Stimulated activated CD8-positive, alpha-beta memory T cell treated with anti-CD3 and anti-CD28 coated beads, Interleukin-2, amount 100 ng/mL, for 48 hours (primary cell): ENCODE data around the gene SEMA4F.

Experiments used
- DNase-seq, 2 donors: peaks; one replicate each; pipeline ENCODE4 v3.0.0-alpha.2; 2020; ENCODE audit warnings: low read depth in 2 of 2

The SEMA4F gene

DNA sequence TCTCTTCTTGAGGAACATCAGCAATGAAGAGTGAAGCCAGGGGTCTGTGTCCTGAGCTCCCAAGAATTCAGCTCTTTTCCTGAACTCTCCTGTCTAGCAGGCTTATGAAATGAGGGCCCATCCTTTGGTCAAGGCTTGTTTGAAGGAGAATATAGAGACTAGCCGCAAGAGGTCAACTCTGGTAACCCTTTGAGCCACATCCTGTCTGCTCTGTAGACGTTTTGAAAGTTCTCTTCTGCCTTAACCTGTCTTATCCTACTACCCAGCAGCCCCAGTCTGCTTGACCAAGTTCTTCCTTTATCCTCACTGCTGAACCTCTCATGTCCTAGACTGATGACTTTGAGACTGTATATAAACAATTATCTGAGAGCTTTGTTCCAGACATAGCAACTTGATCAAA, 5.4 kb downstream of the SEMA4F start:
- no peak for DNase-seq

- no peak for DNase-seq
These were observed 14.0 kb downstream of the SEMA4F start for GRCh38 chr2:74668087-74668486.

- no peak for DNase-seq
These were observed 16.2 kb downstream of the SEMA4F start for GRCh38 chr2:74670263-74670662.

GRCh38 chr2:74671479-74671878, 17.4 kb downstream of the SEMA4F start:
- DNase-seq, result no peak

- no peak for DNase-seq
These were observed 19.9 kb downstream of the SEMA4F start for GRCh38 chr2:74673826-74674528.

DNA sequence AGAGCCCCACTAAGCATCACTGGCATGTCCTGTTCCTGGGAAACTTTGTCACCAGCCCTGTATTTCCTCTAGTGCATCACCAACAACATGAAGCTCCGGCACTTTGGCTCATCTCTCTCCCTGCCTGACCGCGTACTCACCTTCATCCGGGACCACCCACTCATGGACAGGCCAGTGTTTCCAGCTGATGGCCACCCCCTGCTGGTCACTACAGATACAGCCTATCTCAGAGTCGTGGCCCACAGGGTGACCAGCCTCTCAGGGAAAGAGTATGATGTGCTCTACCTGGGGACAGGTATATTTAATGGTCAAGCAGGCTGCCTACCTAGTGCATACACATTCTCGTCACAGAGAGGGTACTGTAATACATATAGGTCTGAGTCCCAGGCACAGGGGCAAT, 21.0 kb downstream of the SEMA4F start:
- no peak for DNase-seq

DNA sequence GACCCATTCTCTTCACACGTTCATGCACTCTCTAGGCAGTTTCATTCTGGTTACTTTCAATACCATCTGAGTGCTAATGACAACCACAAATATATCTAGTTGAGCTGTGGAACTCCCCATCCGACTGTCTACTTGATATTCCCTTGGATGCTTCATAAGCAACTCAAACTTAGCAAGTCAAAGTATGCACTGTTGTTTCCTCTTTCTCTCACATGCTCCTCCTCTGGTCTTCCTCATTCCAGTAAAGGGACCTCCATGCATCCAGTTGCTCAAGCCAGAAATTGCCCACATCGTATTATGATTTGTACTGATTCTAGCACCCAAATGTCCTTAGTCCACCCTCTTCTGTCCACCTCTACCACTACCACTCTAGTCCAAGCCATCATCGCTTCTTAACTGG, 22.3 kb downstream of the SEMA4F start:
- DNase-seq, result no peak

- DNase-seq, result no peak
These were observed 25.6 kb downstream of the SEMA4F start for GRCh38 chr2:74679615-74680014.

GRCh38 chr2:74682501-74682900, 28.5 kb downstream of the SEMA4F start:
- no peak for DNase-seq

DNA sequence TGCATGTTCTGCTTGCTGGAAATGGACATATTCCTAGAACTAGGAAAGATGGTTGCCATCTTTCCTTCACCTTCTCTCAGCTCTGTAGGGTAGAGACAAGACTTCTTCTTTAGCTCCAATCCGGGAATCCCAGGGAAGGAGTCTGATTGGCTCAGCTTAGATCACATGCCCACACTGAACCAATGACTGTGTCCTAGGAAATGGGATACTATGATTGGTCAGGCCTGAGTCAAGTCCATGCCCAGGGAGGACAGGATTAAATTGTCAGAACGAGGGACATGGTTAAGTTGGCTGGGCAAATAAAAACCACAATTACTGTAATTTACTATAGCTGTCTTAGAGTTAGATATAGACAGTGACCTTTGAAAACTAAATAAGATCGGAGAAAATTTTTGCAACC, 31.4 kb downstream of the SEMA4F start:
- DNase-seq, result no peak

GRCh38 chr2:74688881-74689280, 34.8 kb downstream of the SEMA4F start:
- DNase-seq, result no peak

DNA sequence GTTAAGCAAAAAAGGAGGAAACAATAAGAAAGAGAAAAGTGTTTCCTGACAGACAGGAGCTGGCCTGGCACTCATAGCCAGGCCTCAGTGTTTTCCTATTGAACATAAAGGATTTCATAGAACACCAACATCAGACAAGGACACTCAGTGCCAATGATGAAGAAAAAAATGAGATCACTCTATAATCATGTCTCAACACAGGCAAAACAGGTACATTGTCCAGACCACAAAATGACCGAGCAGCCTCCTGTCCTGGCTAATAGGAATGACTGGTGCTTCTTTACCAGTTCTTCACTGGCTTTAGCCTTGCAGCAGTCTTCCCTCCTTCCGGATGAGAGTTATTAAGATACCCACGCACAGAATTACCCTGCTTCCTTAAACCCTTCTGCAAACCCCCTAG, 35.6 kb downstream of the SEMA4F start:
- no peak for DNase-seq

GRCh38 chr2:74690571-74690970, 36.5 kb downstream of the SEMA4F start:
- DNase-seq, result no peak

GRCh38 chr2:74691929-74692328, 37.9 kb downstream of the SEMA4F start:
- no peak for DNase-seq

- DNase-seq, result no peak
These were observed 39.2 kb downstream of the SEMA4F start for GRCh38 chr2:74693213-74693612.

- DNase-seq, result no peak
These were observed 39.6 kb downstream of the SEMA4F start for GRCh38 chr2:74693668-74694067.

GRCh38 chr2:74694281-74694680, 40.2 kb downstream of the SEMA4F start:
- no peak for DNase-seq

- no peak for DNase-seq
These were observed 41.6 kb downstream of the SEMA4F start for GRCh38 chr2:74695663-74696062.

DNA sequence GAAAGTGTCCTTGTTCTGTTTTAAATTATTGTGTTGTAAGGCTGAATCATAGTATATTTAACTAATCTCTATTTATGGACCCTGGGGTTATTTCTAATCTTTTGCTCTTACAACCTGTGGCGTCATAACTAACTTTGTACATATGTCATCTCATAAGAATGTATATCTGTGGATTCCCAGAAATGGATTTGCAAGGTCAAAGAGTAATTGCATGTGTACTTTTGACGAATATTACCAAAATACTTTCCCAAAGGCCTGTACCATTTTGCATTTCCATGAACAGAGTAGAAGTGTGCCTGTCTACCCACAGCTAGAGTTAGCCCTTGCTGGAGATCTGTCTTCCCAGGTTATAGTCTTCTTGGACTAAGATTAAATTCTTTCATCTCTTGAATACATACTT, 42.8 kb downstream of the SEMA4F start:
- DNase-seq, result no peak

GRCh38 chr2:74700643-74701372, 46.8 kb downstream of the SEMA4F start:
- DNase-seq, result no peak

DNA sequence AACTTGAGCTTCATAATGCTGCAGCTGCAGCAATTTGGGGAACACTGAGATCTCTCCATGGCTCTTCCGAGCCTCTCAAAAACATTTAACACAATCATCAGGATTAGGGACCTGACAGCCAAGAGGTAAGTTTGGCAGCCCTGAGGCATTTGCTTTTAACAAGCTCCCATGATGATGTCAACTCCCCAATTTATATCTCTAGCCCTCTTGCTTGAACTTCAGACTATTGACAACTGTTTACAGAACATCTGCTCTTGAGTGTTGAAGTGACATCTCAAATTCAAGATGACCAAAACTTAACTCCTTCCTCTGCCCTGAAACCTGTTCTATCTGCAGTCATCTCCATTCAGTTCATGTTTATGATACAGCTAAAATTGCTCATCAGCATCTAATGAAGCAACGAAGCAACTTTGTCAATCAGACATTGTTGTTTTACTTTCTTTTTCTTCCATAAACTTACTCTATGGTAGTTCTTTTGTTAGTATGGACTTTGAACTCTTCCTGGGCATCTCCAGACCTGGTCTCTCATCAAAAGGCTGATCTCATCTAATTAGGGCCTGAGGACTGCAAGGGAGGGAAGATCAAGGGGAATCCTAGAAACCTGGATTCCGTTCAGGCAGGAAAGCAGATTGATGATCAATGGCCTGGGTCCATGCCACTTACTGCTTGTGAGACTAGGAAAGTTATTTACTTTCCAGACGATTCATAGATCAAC, 48.1 kb downstream of the SEMA4F start:
- DNase-seq, result no peak

DNA sequence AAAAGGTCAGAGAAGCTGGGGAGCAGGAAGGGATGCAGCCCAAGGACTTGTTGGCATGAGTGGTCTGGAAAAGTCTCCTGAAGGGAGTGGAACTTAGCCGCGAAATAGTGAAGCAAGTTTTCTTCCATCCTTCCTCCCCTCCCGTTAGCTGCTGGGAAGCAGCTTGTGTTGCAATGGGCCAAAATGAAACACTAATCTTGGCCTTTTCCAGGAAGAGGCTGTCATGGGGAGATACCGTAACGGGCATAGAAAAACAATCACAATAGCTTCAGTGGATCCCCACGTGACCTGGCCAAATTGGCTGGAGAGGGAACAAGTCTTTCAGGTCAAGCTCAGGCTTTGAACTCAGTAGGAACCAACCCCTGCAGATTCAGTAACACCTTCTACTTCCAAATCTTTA, 49.3 kb downstream of the SEMA4F start:
- no peak for DNase-seq

- DNase-seq, result no peak
These were observed 50.2 kb downstream of the SEMA4F start for GRCh38 chr2:74704216-74704615.
